H1 (cell line): ENCODE results near the gene NRXN3. TPM values are rescaled to one million over a fixed set of nuclear protein-coding genes. Genes with fewer than 3 reads are reported as not detected.

ENCODE experiments used
- CTCF ChIA-PET: fragments of 300-600 bp; sonication (Branson Sonifier 250); formaldehyde crosslinking; loops from one replicate; lab custom pipeline; 2021; ENCODE audit not compliant: partially characterized antibody; lab: Charles Lee
- POLR2A ChIA-PET: fragments of 300-600 bp; sonication (Branson Sonifier 250); formaldehyde crosslinking; loops from one replicate; lab custom pipeline; 2021; ENCODE audit warnings: inconsistent platforms; ENCODE audit not compliant: partially characterized antibody; lab: Charles Lee
- DNase-seq, 2 experiments: peaks; one replicate each; pipeline versions ENCODE4 v3.0.0 to v3.0.0-alpha.2; 2010 to 2022; ENCODE audit warnings: low spot score in 2 of 2, low read depth in 1 of 2, mixed read lengths in 1 of 2
- FAIRE-seq: peaks from 2 replicates; lab custom pipeline; 2011; peaks lifted over from hg19 to GRCh38; lab: Jason Lieb, UNC
- H2AFZ ChIP-seq: 2 replicates; pipeline ENCODE4 v1.8.1; 2012; ENCODE audit warnings: low read length, inconsistent platforms
- H2AK5ac ChIP-seq: 2 replicates; pipeline ENCODE4 v1.6.1; 2013; ENCODE audit warnings: low read depth, low read length
- H2BK120ac ChIP-seq: replicated peaks from 2 replicates; pipeline ENCODE3; 2013; ENCODE audit warnings: low read depth, low read length, inconsistent platforms
- H2BK12ac ChIP-seq: 2 replicates; pipeline ENCODE4 v1.6.1; 2013; ENCODE audit warnings: low read depth, low read length
- H2BK15ac ChIP-seq: 2 replicates; pipeline ENCODE4 v1.6.1; 2013; ENCODE audit warnings: low read length
- H2BK20ac ChIP-seq: 2 replicates; pipeline ENCODE4 v1.6.1; 2013; ENCODE audit warnings: low read length
- H2BK5ac ChIP-seq: 2 replicates; pipeline ENCODE4 v1.6.1; 2013; ENCODE audit warnings: low read depth, low read length
- H3K14ac ChIP-seq: 2 replicates; pipeline ENCODE4 v1.6.1; 2013; ENCODE audit warnings: inconsistent platforms; ENCODE audit not compliant: insufficient read length
- H3K18ac ChIP-seq: 2 replicates; pipeline ENCODE4 v1.6.1; 2013; ENCODE audit warnings: low read length; ENCODE audit errors: extremely low read depth
- H3K23ac ChIP-seq: 2 replicates; pipeline ENCODE4 v1.6.1; 2013; ENCODE audit warnings: inconsistent platforms; ENCODE audit not compliant: insufficient read length
- H3K23me2 ChIP-seq: 2 replicates; pipeline ENCODE4 v1.6.1; 2013; ENCODE audit warnings: low read depth, low read length
- H3K27ac ChIP-seq: 2 replicates; pipeline ENCODE4 v1.6.1; 2011; ENCODE audit warnings: low read depth, low read length, inconsistent platforms
- H3K27me3 ChIP-seq, 4 experiments: replicated peaks in 1 of 4; 1 replicate in 1 of 4; 2 replicates in 3 of 4; pipeline versions ENCODE4 v1.6.1 to v1.8.1; 2011 to 2013; ENCODE audit warnings: low read length in 3 of 4, mild to moderate bottlenecking in 3 of 4, inconsistent platforms in 2 of 4, mixed read lengths in 2 of 4, moderate library complexity in 1 of 4; ENCODE audit not compliant: control insufficient read depth in 3 of 4, insufficient read depth in 3 of 4; ENCODE audit errors: extremely low read depth in 1 of 4
- H3K36me3 ChIP-seq, 4 experiments: 2 replicates each; pipeline versions ENCODE4 v1.6.1 to v1.8.1; 2011 to 2013; ENCODE audit warnings: mild to moderate bottlenecking in 4 of 4, low read length in 3 of 4, moderate library complexity in 2 of 4, control low read depth in 1 of 4, inconsistent platforms in 1 of 4; ENCODE audit not compliant: insufficient read depth in 4 of 4, control insufficient read depth in 2 of 4
- H3K4ac ChIP-seq: replicated peaks from 2 replicates; pipeline ENCODE3; 2013; ENCODE audit warnings: low read length, low read depth, mixed read lengths, inconsistent platforms; ENCODE audit not compliant: insufficient read length
- H3K4me1 ChIP-seq, 4 experiments: replicated peaks in 1 of 4; 1 replicate in 1 of 4; 2 replicates in 3 of 4; pipeline versions ENCODE4 v1.6.1 to v1.8.1; 2011 to 2013; ENCODE audit warnings: low read length in 3 of 4, inconsistent platforms in 2 of 4, mixed read lengths in 1 of 4; ENCODE audit not compliant: insufficient read depth in 4 of 4, control insufficient read depth in 3 of 4
- H3K4me2 ChIP-seq, 2 experiments: 2 replicates each; pipeline versions ENCODE4 v1.6.1 to v1.8.1; 2011 to 2013; ENCODE audit warnings: low read depth in 2 of 2, low read length in 2 of 2, control low read depth in 1 of 2, inconsistent platforms in 1 of 2, mild to moderate bottlenecking in 1 of 2; ENCODE audit not compliant: insufficient read depth in 1 of 2
- H3K4me3 ChIP-seq, 4 experiments: fragments of 200-600, 300-600 bp in 1 of 4; sonication (generic), shearing (Covaris generic), sonication (Bioruptor Twin) in 1 of 4; 2 replicates each; pipeline versions ENCODE4 v1.5.1 to v1.8.1; 2011 to 2016; ENCODE audit warnings: low read length in 4 of 4, low read depth in 3 of 4, control low read depth in 2 of 4, inconsistent platforms in 2 of 4, mild to moderate bottlenecking in 2 of 4, mixed read lengths in 1 of 4, moderate library complexity in 1 of 4; ENCODE audit not compliant: insufficient read depth in 2 of 4; ENCODE audit errors: extremely low read depth in 1 of 4
- H3K56ac ChIP-seq: replicated peaks from 2 replicates; pipeline ENCODE3; 2013; ENCODE audit warnings: low read depth, mild to moderate bottlenecking, mixed read lengths, low read length, inconsistent platforms; ENCODE audit not compliant: insufficient read length
- H3K79me1 ChIP-seq: 2 replicates; pipeline ENCODE4 v1.6.1; 2013; ENCODE audit warnings: low read depth, low read length, control low read depth
- H3K79me2 ChIP-seq, 2 experiments: 2 replicates each; pipeline versions ENCODE4 v1.6.1 to v1.8.1; 2012 to 2013; ENCODE audit warnings: low read length in 2 of 2, mild to moderate bottlenecking in 2 of 2, inconsistent platforms in 1 of 2; ENCODE audit not compliant: insufficient read depth in 2 of 2, control insufficient read depth in 1 of 2
- H3K9ac ChIP-seq, 4 experiments: replicated peaks in 1 of 4; 1 replicate in 1 of 4; 2 replicates in 3 of 4; pipeline versions ENCODE4 v1.6.1 to v1.8.1; 2011 to 2013; ENCODE audit warnings: low read depth in 3 of 4, low read length in 3 of 4, control low read depth in 2 of 4, mild to moderate bottlenecking in 2 of 4, moderate library complexity in 2 of 4, inconsistent platforms in 1 of 4; ENCODE audit errors: extremely low read depth in 1 of 4
- H3K9me3 ChIP-seq, 2 experiments: 2 replicates each; pipeline versions ENCODE4 v1.6.1 to v1.8.1; 2012 to 2013; ENCODE audit warnings: mild to moderate bottlenecking in 2 of 2, moderate library complexity in 2 of 2, control low read depth in 1 of 2, inconsistent platforms in 1 of 2, low read depth in 1 of 2, low read length in 1 of 2, mixed read lengths in 1 of 2; ENCODE audit not compliant: insufficient read depth in 2 of 2
- H4K20me1 ChIP-seq, 2 experiments: replicated peaks in 1 of 2; 2 replicates each; pipeline versions ENCODE3 to v1.8.1; 2011 to 2013; ENCODE audit warnings: inconsistent platforms in 2 of 2, low read length in 2 of 2, mild to moderate bottlenecking in 1 of 2; ENCODE audit not compliant: insufficient read depth in 2 of 2, control insufficient read depth in 1 of 2
- H4K5ac ChIP-seq: 2 replicates; pipeline ENCODE4 v1.6.1; 2013; ENCODE audit warnings: low read length, low read depth, mixed read lengths, inconsistent platforms; ENCODE audit not compliant: insufficient read length
- H4K8ac ChIP-seq: 2 replicates; pipeline ENCODE4 v1.8.0; 2013; ENCODE audit warnings: mild to moderate bottlenecking, moderate library complexity, low read length, inconsistent platforms; ENCODE audit not compliant: insufficient read depth; ENCODE audit errors: extremely low read depth
- H4K91ac ChIP-seq: replicated peaks from 2 replicates; pipeline ENCODE3; 2013; ENCODE audit warnings: low read length, mixed read lengths, inconsistent platforms; ENCODE audit not compliant: insufficient read length
- KDM4A ChIP-seq: IDR thresholded peaks from one replicate; pipeline ENCODE4 v1.7.1; 2012; ENCODE audit warnings: low read depth, mild to moderate bottlenecking, moderate library complexity, low read length, inconsistent platforms; ENCODE audit not compliant: severe bottlenecking
- POLR2AphosphoS5 ChIP-seq: IDR thresholded peaks from 2 replicates; pipeline ENCODE4 v1.6.1; 2011; ENCODE audit warnings: low read depth, low read length
- POU5F1 ChIP-seq: IDR thresholded peaks from 2 replicates; pipeline ENCODE4 v1.6.1; 2011; ENCODE audit warnings: low read depth, mild to moderate bottlenecking, low read length, moderate library complexity
- TAF7 ChIP-seq: optimal IDR thresholded peaks from 2 replicates; pipeline ENCODE3; 2011; ENCODE audit warnings: low read depth, mild to moderate bottlenecking, inconsistent platforms, low read length, moderate library complexity, borderline replicate concordance
- ZNF274 ChIP-seq: IDR thresholded peaks from 2 replicates; pipeline ENCODE4 v1.7.0; 2012; ENCODE audit warnings: low read length, borderline replicate concordance; ENCODE audit errors: extremely low read depth
- WGBS, 2 experiments: shearing (Covaris generic) in 1 of 2; methylation state at CpG; one replicate each; pipeline versions ENCODE4 v1.1.6 to v1.1.7; 2013 to 2015; ENCODE audit warnings: low lambda C conversion rate in 2 of 2, mixed read lengths in 2 of 2, inconsistent platforms in 1 of 2, low coverage in 1 of 2, missing lambda C conversion rate in 1 of 2; ENCODE audit not compliant: insufficient replicate concordance in 2 of 2, insufficient coverage in 1 of 2, insufficient read length in 1 of 2; ENCODE audit errors: extremely low coverage in 1 of 2, missing lambda C conversion rate in 1 of 2; 5-methylcytosine and 5-hydroxymethylcytosine counted together
- polyA plus RNA-seq, 7 experiments: library from polyadenylated mRNA; depleted of rRNA in 3 of 7; stranded (reverse) in 5 of 7; unstranded in 2 of 7; fragments of >200 nt in 5 of 7; fragments of 200-250 nt in 2 of 7; gene quantifications; 1 replicate in 5 of 7; 2 replicates in 1 of 7; 4 replicates in 1 of 7; pipeline versions ENCODE4 v1.2.1 to v1.2.3, GENCODE V29; 2011 to 2013; ENCODE audit warnings: missing spikeins in 2 of 7, mixed read lengths in 2 of 7
- total RNA-seq: library from RNA; stranded (reverse); fragmentation: NEBNext Ultra II Directional; extraction: Animal tissue kit (Norgen Biotek cat#: 25700); gene quantifications from 2 replicates; pipeline ENCODE4 v1.2.1, GENCODE V29; 2021

Gene NRXN3
- total and polyA plus RNA-seq, 2 of the 8 experiments (the other 6 are each of a cell fraction or from before 2014, with no cell fraction given): 2.6 to 4.1 TPM

GRCh38 chr14:78983126-78983525, 813.0 kb downstream of the NRXN3 start:
- TF ChIP-seq POU5F1 (no peak), TAF7 (no peak), KDM4A (no peak), ZNF274 (no peak), POLR2AphosphoS5 (no peak)
- FAIRE-seq: no peak
- POLR2A ChIA-PET: no interaction called here
- no peak overlapping the region for H3K14ac ChIP-seq
- no peaks in the 10 kb centered on the region for H3K79me2 ChIP-seq
- H4K5ac ChIP-seq: no peak overlapping the region
- no peak overlapping the region for H3K18ac ChIP-seq
- H3K4me2 ChIP-seq: no peak overlapping the region
- H2BK5ac ChIP-seq: no peak overlapping the region
- H4K91ac ChIP-seq: no peak overlapping the region
- H4K8ac ChIP-seq: no peak overlapping the region
- no peak overlapping the region for H2BK15ac ChIP-seq
- no peak overlapping the region for H2AFZ ChIP-seq
- H2BK20ac ChIP-seq: no peak overlapping the region
- H3K9ac ChIP-seq: no peak overlapping the region
- no peaks in the 10 kb centered on the region for H3K79me1 ChIP-seq
- H3K36me3 ChIP-seq: no peaks in the 10 kb centered on the region
- no peaks in the 10 kb centered on the region for H3K9me3 ChIP-seq
- H3K4me3 ChIP-seq: no peak overlapping the region
- no peaks in the 10 kb centered on the region for H4K20me1 ChIP-seq
- no peak for DNase-seq
- no peak overlapping the region for H2BK12ac ChIP-seq
- no peak overlapping the region for H3K56ac ChIP-seq
- WGBS, 2 experiments: 77% methylated on average over 2 of the region's 2 CpGs; no CpG with 5 or more reads in 1 of the 2 experiments
- H3K27me3 ChIP-seq: peaks cover 1 to 18% (median 10%) of the 10 kb centered on the region in 4 experiments
- CTCF ChIA-PET: no interaction called here
- no peak overlapping the region for H3K23ac ChIP-seq
- H3K23me2 ChIP-seq: peaks cover 3% of the 10 kb centered on the region; the same call in 1 of the 2 replicates
- H2BK120ac ChIP-seq: no peak overlapping the region
- H2AK5ac ChIP-seq: no peak overlapping the region
- H3K4me1 ChIP-seq: peaks cover 2 to 19% (median 8%) of the 10 kb centered on the region in 4 experiments; a peak in 5 of 7 replicates
- H3K4ac ChIP-seq: no peak overlapping the region
- no peak overlapping the region for H3K27ac ChIP-seq
